CD4-positive, alpha-beta T cell treated with Interferon alpha-2 for 1 hour (primary cell): ENCODE measurements around the gene MAP2.

ENCODE experiments used
- DNase-seq, 2 donors: peaks; one replicate each; pipeline ENCODE4 v3.0.0-alpha.2; 2020 to 2022

The MAP2 gene

DNA sequence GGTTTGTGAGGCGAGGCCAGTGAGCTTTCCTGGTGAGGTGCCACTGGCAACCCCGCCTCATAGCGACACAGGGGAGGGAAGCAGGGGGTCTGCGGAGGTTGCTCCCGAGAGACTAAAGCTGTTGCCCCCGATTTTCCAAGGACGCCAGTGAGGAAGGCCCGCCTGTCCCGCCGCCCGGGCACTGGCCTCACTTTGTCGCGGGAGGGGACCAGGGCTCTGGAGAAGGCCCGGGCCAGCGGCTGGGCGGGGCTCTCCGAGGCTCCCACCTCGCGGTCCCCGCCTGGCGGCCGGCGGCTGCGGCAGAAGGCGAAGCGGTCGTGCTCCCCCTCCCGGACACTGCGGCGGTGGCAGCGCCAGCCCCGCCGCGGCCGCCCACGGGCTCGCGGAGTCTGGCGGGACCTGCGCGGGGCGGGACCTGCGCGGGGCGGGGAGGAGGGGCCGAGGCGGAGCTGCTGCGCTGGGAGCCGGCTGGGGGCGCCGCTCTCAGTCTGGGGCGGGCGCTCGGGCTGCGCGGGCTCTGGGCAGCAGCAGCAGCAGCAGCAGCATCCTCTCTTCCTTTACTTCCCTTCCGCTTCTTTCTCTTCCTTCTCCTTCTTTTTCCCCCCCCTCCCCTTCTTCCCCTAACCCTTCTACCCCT, at the start of gene MAP2:
TSS of gene MAP2 (plus strand) at position 486 of the 637 bp plus-strand sequence. CDS start 229,124 bp downstream, outside the sequence.
- DNase-seq: peak; percentile 55 to 68

DNA sequence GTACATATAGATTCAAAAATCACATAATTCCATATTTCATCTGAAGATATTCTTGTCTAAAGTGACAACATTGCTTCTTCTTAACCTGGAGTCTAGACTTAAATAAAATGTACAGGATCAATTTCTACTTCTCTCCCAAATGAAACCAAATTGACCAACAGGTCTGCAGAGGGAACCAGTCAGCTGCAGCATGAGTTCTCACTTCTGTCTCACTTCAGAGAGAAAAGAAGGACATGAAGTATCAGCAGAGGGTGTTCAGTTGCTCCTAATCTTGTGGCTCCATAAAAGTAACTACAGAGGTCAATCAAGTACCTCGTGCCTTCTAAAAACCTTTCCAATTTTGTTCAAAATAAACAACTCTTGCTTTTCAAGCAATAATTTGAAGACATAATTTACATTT, 47.2 kb upstream of the MAP2 start:
- no peak for DNase-seq

- DNase-seq: no peak
Measured at GRCh38 chr2:209380293-209380692, 43.6 kb upstream of the MAP2 start.

DNA sequence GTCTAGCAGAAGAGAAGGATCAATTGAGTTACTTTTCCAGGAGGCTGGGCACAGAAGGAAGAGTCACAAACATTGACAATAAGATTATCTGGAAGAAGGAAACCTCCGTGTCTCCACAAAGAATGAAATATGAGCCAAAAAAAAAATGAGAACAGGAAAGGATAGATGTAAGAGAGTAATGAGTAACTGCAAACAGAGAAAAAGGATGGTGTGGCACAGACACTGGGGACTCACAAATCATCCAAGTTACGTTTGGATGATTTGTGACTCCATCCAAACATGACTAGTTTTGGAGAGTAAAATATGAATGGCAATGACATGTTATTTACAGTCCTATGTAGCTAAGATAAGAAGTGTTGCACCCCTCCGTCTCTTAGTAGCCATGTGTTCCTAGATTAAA, 42.8 kb upstream of the MAP2 start:
- no peak for DNase-seq

- no peak for DNase-seq
Measured at GRCh38 chr2:209382775-209383174, 41.1 kb upstream of the MAP2 start.

GRCh38 chr2:209383212-209383611, 40.6 kb upstream of the MAP2 start:
- no peak for DNase-seq

- no peak for DNase-seq
Measured at GRCh38 chr2:209387389-209387788, 36.5 kb upstream of the MAP2 start.

DNA sequence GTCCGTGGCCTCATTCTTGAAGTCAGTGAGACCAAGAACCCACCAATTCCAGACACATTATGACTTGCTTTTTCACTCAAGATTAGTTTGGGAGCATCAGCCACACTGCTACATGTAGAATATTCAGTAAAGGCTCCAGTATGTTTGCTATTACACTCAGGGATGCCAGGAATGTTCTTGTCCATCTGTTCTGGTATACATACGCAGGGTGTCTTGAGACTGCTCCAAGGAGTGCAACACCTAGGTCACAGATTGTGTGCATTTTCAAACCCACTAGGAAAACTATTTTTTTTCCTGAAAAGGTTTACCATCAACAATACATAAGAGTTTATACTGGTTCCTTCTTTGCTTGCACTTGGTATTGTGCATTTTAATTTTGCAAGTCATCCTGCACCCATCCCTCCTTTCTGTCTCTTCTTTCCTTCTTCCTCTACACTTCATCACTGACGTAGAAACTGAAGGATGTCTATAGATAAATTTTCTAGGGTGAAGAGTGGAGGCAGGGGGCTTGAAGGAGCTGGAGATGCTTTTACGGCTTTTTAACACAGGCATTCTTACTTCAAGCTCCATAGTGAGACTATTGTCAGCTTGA, 35.3 kb upstream of the MAP2 start:
- no peak for DNase-seq

- no peak for DNase-seq
Measured at GRCh38 chr2:209389171-209389618, 34.7 kb upstream of the MAP2 start.

DNA sequence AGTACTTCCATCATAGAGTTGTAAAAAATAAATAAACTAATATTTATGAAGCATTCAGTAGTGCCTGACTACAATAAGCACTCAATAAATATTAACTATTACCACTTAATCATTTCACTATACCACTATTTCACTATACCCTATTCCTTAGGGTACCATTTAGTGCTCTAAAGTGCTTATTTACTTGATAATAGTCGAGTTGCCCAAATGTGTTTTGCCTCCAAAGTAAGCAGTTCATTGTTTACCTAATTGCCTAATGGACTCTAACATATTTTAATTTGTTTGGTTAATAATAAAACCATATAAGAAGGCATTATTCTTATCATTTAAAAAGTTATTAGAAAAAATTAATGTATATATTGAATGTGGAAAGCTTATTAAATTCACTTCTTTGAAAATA, 33.0 kb upstream of the MAP2 start:
- no peak for DNase-seq

DNA sequence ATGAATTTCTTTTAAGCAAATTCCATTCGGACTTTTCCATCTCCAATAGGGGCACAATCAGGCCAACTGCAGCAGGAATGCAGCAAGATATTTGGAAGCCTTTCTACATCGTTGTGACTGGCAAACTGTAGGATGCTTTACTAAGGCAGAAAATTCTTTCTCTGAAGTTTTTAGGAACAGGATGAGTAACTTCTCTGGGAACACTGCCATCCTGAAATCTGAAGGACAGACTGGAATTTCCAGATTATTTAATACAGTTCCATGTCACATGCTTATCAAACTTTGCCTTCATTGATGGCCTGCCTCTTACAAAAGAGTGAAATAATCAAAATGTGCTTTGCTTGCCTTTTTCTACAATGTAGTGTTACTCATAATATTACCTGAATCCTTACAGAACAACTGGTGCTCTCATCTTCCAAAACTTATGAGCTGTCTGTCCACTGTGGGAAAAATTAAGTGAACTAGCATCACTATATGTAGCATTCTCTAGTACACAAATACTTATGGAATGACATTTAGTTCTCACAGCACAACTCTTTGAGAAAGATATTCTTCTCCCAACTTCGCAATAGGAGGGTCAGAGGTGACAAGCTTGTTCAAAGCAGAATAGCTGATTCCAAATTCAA, 32.0 kb upstream of the MAP2 start:
- no peak for DNase-seq

DNA sequence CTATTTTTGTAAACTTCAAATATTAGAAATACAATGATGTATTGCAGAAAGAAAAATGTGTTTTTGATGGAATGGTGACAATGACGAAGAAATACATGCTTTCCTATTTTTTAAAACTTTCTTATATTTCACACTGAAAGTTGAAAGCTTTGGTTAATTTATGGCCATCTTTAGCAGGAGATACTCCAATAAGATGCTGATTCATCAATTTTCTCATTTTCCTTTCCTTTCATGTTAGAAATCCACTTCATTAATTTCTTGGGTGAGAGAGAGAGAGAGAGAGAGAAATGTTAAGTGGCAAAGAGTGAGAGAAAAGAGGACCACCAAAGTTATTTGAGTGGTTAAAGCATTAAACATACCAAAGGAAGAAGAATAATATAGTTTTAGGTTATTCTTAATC, 28.6 kb upstream of the MAP2 start:
- DNase-seq: no peak

DNA sequence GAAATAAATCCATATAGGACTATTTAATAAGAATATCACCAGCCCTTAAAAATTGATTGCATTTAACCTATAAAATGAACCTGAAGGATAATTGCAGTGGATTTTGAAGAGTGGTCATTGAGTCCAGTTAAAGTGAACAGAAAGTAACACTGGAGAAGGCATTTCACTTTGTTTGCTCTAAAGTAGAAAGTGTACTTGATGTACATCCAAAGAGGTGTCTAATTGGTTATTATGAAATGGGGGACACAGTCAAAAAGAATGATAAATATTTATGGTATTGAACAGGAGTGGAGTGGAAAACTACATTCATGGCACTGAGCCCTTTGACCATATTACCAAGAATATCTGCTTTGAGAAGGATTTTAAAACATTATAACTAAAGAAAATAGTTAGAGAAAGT, 28.2 kb upstream of the MAP2 start:
- no peak for DNase-seq

DNA sequence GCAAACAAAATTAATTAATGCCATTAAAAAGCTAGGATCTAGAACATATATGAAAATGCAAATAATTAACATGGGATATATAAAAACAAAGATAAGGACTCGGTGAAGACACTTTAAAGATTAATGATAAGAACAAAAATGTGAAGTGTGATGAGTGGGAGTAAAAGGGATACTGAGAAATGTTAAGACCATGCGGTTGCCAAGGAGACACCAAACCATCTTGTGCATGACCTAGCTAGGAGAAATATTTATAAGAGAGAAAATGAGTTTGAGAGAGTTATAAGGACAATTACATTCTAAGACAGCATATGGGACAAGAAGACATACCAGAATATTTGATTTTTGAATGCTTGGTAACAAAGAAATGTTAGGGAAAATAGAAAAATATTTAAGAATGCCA, 25.4 kb upstream of the MAP2 start:
- no peak for DNase-seq

DNA sequence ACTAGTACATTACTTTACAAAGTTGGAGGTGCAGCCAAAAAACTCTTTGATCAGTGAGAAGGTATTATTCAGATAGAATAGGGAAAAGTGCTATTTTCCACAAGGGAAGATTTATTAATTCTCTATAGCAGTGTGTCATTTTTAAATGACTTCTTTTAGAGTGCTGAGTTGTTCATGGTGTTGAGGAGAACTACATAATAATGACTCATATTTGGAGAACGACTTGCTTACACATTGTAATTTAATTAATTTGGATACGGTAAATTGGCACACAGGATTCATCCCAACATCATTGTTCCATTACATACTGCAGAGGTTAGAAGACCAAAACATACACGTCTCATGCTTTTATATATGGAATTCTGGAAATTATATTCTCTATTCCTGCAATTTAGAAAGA, 22.1 kb upstream of the MAP2 start:
- DNase-seq: no peak

DNA sequence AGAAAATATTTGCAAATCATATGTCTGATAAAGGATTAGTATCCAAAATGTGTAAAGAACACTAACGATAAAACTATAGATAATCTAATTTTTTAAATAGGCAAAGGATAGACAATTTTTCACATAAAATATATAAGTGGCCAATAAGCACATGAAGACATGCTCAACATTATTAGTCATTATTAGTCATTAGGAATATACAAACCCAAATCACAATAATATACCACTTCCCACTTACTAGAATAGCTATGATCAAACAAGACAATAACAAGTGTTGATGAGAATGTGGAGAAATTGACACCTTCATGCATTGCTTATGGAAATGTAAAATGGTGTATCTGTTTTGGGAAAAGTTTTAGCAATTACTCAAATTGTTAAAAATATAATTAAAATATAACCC, 12.6 kb upstream of the MAP2 start:
- DNase-seq: no peak

DNA sequence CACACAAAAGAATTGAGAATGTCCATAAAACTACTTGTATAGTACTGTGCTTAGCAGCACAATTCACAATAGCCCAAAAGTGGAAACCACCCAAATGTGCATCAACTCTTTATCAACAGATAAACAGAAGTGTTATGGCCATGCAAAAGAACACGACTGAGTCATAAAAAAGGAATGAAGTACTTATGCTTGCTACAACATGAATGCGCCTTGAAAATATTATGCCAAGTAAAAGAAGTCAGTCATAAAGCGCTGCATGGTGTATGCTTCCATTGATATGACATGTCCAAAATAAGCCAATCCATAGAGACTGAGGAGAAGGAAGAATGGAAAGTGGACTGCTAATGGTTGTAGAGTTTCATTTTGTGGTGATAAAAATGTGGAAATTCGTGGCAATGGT, 12.1 kb upstream of the MAP2 start:
- DNase-seq: no peak

DNA sequence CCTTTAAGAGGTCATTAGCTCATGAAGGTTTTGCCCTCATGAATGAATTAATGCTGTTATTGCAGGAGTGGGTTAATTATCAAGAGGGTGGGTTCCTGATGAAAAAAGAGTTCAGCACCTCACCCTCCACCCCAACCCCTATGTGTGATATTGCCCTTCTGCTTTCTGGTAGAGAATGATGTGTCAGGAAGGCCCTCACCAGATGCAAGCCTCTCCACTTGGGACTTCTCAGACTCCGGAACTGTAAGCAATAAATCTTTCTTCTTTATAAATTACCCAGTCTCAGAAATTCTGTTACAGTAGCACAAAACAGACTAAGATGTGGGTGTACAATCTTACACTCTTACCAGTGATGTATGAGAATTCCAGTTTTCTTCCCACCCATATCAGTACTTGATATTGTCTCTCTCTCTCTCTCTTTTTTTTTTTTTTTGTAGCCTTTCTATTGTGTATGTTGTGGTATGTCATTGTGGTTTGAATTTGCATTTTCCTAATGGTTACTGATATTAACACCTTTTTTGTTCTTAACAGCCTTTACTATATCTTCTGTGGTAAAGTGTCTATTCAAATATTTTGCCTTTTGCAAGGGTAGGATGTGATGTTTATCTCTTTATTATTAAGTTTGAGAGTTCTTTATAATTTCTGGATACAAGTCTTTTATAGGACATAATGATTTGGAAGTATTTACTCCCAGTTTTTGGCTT, 10.4 kb upstream of the MAP2 start:
- no peak for DNase-seq

- DNase-seq: no peak
Measured at GRCh38 chr2:209416913-209417312, 6.9 kb upstream of the MAP2 start.

DNA sequence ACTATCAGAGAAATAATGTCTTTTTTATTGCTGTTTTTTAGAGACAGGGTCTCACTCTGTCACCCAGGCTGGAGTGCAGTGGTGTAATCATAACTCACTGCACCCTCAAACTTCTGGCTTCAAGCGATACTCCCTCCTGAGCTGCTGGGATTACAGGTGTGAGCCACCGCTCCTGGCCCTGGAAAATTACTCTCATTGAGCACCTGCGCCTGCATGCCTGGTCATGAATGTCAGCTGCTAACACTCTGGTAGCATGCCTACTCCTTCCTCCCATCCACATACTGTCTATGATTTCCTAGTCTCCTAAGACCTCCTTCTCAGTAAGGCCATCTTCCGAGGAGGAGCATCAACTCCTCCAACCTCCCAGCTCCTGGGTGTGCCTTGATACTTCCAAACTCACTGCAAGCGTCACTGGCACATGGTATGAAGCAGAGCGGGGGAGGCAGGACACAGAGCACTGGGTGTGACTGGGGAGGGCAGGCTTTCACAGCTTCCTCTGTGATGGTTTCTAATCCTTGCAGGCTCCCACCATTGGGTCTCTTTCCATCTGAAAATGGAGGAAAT, 1.6 kb upstream of the MAP2 start:
- DNase-seq: no peak

DNA sequence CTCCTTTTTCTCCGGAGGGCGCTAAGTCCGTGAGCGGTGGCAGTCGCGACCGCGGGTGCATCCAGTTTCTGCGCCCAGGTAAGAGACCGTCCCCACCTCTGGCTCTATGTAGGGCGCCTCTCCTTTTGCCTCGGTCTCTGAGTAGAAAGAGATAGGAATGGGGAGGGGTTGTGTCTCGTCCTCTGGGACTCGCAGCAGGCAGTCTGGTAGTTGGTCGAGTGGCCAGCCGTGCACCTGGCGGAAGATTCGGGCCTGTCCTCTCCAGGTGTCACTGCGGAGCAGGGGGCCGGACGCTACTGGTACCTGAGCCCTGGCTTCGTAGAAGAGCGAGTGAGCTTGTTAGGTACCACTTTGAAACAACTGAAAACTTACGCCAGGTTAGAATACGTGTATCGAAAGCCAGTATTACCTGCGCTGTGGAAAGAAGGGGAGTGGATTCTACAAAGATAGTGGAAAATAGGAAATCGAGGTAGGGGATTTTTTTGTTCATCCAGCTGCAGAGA, 403 bp downstream of the MAP2 start:
- DNase-seq: peak in 1 of 2 donors; percentile 1

DNA sequence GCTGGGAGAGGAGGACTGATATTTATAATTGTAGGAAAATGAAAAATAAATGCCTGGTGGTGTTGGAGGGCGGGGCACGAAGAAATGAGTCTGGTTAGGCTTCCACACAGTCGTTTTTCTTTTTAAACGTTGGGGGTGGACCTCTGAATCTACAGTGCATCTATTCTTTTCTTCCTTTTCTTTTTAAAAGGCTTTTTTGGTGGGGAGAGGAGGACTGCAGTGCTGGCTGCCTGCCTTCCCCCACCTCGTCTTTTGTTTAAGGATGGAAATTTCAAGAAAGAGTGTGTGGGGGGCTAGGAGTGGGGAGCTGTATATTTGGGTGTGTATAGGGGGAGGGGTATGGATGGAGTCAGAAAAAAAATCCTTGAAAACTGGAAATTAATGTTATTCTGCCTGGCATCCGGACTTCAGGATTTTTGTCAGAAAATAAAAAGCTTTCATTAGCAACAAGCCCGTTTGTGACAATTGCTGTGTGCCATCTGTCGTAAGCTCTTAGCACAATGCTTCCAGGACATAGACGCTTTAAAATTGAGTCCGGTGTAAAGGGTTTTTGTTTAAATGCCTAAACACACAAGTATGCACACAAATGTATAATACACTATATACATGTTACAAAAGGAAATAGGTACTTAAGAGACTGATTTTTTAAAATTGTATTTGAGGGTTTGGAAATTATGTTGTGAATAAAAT, 1.1 kb downstream of the MAP2 start:
- no peak for DNase-seq
